HG03045 (cell line): Measurements from ENCODE around the gene CELF4.

Experiments used
- ATAC-seq: cut with Tn5 transposase; IDR thresholded peaks from one replicate; pipeline ENCODE4 v1.9.1; 2021; ENCODE audit warnings: mild to moderate bottlenecking, moderate library complexity; ENCODE audit not compliant: unreplicated experiment

Gene CELF4

DNA sequence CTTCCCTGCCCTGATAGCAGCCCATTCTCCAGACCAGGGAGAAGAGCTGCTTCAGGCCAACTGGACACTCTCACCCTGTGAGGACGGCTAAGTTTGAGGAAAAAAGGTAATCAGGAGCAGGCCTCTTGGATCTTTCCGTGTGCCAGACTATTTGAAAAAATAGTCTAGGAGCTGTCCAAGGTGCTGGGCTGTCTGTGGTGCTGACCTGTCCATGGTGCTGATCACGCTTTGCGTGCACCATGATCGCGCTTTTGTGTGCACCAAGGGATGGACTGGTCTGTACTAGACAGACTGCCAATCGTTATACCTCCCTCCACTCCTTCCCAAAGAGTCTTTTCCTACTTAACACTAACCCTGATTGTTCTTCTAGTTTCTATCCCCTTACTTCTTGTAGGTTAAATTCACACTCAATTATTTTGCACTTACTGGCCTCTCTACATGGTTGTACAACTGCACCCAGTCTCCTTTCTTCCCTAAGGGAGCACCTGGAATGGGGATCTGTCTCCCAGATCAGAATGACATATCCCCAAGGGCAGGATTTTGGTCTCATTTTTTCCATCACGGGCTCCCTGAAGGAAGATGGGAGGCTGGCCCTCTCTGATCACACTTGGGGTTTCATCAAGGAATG lies 295.4 kb downstream of the CELF4 start:
- ATAC-seq: no peak

DNA sequence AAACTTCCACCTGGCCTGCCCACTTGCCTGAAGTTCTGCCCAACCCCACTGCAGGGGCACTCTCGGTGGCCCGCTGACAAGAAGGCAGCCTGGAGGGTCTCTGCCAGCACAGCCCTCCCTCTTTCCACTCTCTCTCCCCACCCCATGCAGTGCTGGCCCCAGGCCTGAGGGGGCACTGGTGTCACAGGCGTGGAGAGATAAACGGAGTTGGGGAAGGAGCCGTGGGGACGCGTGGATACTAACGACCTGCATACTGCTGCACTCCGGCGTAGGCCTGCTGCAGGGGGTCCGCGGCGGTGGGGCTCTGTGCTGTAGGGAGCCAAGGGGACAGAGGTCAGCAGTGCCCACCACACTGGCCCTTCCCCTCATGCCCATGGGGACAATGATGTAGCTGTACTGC lies 299.3 kb downstream of the CELF4 start:
- no peak for ATAC-seq

DNA sequence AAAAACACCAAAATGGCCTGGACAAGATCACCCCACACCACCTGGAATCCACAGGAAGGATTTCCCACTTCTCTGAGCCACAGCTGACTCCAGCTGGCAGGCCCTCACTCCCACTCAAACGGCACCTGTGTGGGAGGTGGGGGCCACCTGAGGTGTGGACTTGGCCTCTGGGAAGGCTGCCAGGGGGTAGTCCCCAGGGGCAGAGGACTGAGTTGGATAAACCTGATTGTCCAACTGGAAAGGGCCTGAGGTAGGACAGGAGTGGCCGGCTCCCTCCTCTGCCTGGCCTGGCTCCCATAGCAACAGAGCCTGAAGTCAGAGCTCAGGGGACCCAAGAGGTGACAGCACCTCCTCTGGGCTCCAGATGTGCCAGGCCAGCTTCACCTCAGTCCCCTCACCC lies 300.2 kb downstream of the CELF4 start:
- no peak for ATAC-seq

DNA sequence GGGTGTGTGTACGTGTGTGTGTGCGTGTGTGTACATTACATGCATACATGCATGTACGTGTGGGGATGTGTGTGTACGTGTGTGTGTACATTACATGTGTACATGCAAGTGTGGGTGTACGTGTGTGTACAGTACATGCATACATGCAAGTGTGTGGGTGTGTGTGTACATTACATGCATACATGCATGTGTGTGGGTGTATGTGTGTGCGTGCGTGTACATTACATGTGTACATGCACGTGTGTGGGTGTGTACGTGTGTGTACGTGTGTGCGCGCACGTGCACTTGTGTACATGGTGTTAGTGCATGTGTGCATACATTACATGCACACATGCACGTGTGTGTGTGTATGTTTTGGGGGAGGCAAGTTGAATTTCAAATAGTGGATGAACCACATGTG lies 300.6 kb downstream of the CELF4 start:
- no peak for ATAC-seq

GRCh38 chr18:37261988-37262387 lies 303.6 kb downstream of the CELF4 start:
- ATAC-seq: no peak

DNA sequence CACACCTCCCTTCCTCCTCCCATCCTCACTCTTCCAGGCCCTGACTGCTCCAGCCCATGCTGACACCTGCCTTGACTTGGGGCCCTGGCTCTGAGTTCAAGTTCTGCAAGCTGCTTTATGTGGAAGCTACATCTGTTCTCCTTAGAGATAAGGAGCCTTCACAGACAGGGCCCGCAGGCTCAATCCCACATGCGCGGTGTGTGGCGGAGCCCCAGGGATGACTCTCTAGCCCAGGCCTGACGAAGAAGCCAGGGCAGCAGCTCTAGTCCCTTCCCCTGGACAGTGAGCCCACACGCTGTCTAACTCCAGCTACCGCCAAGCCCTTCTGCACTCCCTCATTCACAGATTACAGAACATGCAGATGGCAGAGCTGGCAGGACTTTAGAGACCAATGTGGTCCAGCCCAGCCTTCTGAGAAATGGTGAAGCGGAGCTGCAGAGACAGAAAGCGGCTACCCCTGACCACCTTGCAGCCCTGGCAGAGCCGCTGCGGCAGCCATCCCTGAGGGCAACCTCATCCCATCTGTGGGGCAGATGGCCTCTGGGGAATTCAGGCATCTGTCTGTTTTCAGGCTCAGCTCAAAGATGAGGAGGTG lies 304.3 kb downstream of the CELF4 start:
- ATAC-seq: no peak

DNA sequence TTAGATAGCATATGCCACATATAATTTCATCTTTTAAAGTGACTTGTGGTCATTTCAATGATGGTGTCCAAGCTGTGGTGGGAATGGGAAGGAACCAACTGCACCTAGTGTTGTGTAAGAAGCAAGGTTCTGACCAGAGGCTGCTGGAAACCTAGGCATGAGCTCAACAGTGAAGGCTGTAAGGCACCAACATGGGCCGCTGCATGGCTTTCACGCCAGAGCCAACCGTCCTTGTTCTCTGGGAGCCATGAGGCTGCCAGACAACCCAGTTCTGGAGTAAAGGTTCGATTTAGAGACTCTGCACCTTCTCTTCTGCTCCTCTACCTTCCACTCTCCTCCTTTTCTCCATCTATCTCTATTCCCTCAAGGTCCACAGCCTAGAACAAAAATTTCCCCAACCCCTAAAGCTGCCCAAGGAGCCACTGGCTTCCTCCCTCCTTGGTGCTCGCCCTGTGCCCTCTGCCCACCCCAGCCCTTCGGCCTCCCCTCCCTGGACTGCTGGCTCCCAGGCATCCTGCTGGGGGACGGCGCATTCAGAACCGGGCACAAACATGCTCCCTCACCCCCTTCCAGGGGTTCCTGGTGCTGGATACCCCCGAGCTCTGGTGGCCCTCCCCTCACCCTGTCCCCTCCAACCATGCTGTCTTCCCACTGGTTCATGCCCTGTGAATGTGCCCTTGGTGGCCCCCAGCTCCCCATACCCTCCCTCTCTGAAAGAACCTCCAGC lies 305.1 kb downstream of the CELF4 start:
- no peak for ATAC-seq

DNA sequence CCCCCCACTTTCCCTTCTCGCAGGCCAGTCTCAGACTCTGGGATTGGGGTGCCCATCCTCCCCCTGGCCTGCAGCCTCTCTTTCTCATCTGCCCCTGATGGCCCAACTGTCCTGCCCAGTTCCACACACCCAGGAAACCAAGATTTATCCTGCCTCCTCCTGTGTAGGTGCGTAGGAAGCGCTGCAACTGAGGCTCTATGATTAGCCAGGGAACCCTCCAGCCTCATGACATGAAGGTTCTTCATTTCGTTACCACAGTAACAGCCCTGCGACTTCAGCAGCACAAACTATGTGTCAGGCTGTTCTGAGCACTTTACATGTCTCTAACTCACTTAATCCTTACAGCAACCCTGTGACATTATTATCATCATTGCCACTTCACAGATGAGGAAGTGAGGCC lies 305.9 kb downstream of the CELF4 start:
- ATAC-seq: no peak

- ATAC-seq: no peak
These were observed 306.8 kb downstream of the CELF4 start for GRCh38 chr18:37258819-37259218.

DNA sequence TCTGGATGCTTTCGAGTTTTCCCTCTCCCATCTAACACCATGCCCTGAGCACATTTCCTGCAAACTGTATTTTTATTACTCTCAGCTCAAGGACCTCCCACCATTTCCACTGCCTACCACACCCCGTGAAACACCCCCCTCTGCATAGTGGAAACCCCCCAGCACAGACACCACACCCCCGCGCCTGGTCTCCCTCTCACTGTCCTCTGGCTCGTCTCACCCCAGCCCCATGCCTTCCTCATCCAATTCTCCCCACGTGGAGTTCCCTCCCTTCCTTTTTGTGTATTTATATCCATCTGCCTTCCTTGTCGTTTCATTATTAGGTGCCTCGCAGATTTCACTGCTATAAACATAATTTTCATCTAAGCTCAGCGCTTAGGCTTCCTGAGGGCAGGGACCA lies 307.5 kb downstream of the CELF4 start:
- ATAC-seq: no peak

GRCh38 chr18:37254973-37255372 lies 310.6 kb downstream of the CELF4 start:
- ATAC-seq: no peak

DNA sequence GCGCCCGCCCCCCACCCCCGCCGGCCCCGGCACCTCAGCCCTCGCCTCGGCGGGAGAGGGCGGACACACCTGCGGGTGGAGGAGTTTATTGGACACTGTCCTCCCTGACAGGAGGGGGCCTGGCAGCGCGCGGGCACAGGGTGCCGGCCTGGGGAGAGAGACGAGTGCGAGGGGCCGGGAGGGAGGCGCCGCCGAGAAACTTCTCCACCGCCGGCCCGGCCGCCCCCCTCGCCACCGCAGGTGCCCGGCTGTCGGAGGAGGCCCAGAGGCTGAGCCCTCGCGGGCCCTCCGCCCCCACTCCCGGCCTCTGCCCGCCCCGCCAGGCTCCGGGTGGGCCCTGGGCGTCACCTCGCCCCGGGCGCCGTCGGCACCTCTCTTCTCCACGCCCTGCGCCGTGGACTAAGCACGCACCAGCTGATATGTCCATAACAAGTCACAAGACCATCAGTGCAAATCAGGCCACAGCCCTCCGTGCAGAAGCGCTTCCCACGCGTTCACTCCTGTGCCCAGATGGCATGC lies 311.3 kb downstream of the CELF4 start:
- ATAC-seq: no peak

- no peak for ATAC-seq
These were observed 312.0 kb downstream of the CELF4 start for GRCh38 chr18:37253394-37254235.

DNA sequence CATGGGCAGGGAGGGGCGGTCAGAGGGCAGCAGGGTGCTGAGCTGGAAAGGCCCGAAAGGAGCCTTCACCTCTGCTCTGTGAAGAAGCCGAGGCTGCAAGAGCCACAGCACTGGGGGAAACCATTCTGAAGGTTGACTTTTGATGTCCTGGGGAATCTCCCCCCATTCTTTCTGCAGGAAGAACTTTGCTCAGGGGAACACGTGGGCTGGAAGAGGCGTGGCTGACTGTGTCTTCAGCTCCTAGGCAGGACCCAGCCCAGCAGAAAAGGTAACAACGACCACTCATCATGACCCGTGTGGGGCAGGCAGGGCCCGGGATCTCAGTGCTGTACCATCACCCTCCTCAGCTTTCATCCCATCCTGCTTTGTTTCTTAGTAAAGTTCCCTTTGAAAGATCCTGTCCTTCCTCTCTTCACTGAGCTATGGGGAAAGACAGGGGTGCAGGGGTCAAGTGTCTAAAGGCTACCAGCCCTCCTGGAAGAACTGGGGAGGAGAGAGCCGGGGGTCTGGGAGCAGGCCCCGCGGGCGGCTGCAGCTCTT lies 312.7 kb downstream of the CELF4 start:
- ATAC-seq: no peak

- no peak for ATAC-seq
These were observed 313.3 kb downstream of the CELF4 start for GRCh38 chr18:37252342-37252741.

- no peak for ATAC-seq
These were observed 313.9 kb downstream of the CELF4 start for GRCh38 chr18:37251679-37252078.

- no peak for ATAC-seq
These were observed 315.5 kb downstream of the CELF4 start for GRCh38 chr18:37249895-37250618.

GRCh38 chr18:37249171-37249886 lies 316.3 kb downstream of the CELF4 start:
- no peak for ATAC-seq

- no peak for ATAC-seq
These were observed 317.3 kb downstream of the CELF4 start for GRCh38 chr18:37248281-37248680.
